Measurements from ENCODE around the gene ROS1.
A peak's percentile ranks its signal among the peaks of the same experiment; 100 is the strongest.

ROS1 gene

DNA sequence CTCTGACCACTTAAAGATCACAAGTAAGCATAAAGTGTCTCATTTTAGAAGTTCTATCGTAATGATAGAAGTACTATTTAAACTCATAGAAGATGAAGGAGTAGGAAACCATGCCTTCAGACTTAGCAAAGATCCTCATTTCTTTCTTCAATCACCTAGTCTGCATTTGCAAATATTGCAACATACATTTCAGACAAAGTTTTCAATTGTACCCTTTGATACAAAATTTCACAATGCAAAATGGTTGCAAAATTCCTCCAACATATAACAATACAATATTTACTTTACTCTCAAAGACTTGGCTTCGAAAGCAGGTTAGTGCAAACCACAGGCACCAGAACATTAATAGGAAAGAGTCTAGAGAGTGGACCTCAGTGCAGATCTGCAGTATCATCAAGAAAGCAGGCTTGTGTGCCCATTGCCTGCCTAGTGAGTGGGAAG, 16.1 kb upstream of the ROS1 start:
- DNase-seq (ENCODE audit: low read depth in 2 of 2): peak; percentile 57 to 59

DNA sequence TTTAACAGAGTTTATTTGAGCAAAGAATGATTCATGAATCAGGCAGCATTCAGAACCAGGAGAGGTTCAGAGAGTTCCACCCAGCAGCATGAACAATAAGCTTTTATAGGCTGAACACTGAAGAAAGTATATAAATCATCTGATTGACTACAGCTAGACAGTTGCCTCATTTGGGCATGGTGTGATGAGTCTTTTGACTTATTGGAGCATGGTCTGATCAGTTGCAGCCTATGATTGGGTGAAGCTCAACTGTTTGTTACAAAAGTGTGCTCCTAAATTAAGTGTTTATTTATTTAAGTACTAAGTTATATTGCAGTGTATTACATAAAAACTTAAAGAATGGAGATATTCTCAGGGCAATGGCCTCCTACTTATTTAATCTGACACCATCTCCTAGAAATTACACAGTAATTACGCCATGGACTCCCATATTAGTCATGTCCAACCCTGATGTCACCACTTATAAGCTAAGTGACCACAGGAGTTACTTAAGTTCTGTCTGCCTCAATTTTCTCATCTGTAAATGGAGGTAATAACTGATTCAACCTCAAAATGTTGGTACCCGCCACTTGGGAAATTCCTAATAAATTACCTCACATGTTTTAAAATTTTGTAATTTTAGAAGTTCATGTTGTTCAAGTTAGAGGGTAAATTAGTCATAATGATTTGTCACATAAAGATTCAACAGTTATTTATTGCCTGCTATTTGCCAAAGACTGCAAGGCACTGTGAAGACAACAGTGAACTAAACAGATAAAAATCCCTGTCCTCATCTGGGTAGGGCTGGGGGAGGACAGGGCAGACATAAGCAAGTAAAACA, 15.2 kb upstream of the ROS1 start:
- DNase-seq (ENCODE audit: low read depth in 2 of 2): peak; percentile 95 to 96

DNA sequence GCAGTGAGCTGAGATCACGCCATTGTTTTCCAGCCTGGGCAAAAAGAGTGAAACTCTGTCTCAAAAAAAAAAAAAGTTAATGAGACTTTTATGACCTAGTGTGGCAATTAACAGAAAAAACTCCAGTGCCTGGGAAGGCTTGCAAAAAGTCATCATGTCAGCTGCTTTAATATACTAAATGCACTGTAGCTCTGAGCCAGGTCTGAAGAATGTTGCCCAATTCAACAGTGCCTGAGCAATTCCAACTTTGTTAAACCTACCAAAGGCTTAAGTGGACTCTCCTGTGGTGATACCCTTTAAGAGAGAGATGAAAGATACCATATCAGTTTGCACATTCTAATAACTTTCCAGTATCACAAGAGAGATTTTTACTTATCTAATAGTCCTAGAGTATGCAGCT, 6.5 kb upstream of the ROS1 start:
- DNase-seq (ENCODE audit: low read depth in 2 of 2): no peak

DNA sequence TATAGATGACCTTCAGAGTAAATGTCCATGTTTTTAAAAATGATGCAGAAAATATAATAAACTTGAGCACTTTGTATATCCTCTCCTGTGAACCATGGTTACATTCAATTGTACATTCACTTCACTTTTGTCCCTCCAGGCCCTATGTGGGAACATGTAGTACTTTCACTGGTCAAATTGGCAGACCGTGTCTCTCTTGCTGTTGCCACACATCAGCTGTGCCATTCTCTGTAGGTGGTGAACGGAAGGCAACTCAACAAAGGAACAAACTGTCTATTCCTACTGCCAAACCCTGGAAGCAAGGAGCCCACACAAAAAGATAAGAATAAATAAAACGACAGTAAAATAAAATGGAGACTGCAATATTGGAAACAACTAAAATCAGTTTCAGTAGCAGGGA, 2.0 kb downstream of the ROS1 start:
- no peak for DNase-seq (ENCODE audit: low read depth in 2 of 2)

DNA sequence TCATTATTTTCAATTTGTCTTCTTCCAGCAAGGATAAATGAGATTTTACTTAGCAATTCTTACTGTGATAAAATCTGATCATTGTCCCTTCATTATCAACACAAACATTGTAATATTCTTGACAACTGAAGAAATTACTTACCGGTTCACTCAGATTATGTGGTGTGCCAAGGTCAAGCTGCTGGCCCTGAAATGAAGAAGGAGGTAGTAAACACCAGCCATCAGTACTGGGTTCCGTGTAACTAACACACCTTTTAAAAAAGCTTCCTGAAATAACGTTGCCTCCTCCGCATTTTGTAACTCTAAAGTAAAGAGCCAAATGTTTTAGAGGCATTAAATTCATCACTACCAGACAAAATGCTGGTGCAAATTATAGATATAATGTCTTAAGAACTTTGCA, 7.4 kb downstream of the ROS1 start:
- DNase-seq (ENCODE audit: low read depth in 2 of 2): no peak

DNA sequence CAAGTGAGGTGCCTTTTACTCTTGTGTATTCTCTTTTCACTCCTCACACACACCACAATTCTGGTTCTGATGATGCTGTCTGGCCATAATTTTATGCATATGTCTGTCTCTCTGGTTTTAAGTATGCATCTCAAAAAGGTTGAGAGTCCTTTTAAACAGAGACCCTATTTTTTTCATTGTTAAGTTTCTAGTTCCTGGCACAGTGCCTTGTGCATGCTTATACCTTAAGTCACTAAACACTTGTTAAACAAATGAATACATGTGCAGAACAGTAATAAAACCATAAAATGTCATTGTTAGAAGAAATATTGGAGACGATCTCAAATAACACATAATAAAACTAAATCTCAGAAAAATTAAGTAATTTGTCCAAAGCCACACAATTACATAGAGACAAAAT, 7.9 kb downstream of the ROS1 start:
- DNase-seq (ENCODE audit: low read depth in 2 of 2): no peak

DNA sequence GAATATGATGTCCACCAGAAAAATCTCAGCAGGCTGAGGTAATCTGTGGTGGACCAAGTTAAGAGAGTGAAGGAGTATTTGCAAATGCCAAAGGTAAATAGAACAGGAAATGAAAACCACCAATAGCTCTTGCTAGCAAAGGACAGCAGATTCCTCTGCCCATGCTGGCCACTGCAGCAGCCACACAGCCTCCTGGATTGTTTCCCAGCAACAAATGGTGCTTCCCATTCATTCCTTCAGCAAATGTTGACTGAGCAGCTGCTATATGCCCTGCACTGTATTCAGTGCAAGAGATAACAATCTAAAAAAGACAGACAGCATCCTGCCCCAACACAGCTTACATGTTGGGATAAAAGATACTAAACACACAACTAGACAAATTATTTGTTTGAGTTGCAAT, 11.0 kb downstream of the ROS1 start:
- DNase-seq (ENCODE audit: low read depth in 2 of 2): no peak

DNA sequence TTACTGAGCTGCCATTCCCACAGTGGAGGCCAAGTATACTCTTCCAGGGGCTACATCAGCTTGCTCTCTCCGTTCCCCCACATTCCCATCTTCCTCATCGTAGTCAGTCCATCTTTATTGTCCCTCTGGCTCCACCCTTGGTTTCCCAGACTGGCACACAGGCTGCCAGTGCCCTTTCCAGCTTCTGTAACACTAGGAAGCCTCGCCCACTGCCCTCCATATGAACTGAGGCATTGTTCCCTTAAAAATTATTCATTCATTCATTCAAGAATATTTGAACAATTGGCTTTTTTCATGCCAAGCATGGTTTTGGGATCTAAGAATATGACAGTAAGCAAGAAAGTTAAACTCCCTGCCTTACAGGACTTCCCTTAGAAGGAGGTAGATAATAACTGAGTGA, 14.3 kb downstream of the ROS1 start:
- no peak for DNase-seq (ENCODE audit: low read depth in 2 of 2)

DNA sequence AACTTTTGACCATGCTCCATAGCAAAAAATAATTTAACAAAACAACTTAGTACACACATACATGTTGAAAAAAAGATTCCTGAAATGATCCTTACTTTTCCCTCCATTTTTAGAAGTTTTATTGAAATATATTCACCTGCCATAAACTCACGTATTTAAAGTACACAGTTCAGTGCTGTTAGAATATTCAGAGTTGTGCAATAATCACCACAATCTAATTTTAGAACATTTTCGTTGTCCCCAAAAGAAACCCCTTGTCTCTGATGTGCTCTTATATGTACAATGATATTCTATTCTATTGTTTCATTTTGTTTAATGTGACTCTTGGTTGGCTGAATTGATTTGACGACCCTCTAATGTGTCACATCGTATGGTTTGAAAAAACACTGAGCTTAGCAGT, 15.9 kb downstream of the ROS1 start:
- DNase-seq (ENCODE audit: low read depth in 2 of 2): no peak

DNA sequence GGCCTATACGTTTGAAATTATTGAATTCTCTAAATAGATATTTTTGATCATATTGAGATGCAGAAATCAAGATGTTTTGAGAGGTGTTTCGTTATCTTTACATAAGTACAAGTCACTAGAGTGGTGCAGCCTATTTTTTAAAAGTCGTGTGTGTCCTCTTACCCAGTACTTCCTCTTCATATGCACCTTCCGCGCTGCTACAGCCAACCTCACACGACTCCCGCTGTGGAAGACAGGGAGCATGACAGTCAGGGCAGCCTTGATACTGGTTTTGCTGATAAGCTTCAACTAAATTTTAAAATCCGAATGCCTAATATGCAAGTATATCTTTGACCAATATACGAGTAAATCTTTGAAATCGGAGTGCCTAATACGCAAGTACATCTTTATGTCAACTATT, 16.3 kb downstream of the ROS1 start:
- no peak for DNase-seq (ENCODE audit: low read depth in 2 of 2)

DNA sequence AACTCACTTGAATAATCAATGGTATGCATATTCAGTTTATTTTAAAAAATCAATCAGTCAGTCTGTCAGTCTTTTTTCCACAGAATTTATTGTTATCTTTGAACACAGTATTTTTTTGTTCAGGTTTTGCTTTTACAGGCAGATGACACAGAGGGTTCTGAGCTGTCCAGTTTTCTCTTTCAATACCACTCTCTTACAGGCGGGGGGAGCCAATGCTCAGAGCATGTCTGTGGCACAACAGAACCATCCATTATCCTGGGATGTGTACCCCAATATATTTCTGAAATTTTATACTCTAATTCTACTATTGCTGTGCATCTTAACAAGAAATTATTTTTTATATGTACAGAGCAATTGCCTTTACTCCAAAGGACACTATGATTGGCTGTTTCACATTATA, 21.2 kb downstream of the ROS1 start:
- no peak for DNase-seq (ENCODE audit: low read depth in 2 of 2)

DNA sequence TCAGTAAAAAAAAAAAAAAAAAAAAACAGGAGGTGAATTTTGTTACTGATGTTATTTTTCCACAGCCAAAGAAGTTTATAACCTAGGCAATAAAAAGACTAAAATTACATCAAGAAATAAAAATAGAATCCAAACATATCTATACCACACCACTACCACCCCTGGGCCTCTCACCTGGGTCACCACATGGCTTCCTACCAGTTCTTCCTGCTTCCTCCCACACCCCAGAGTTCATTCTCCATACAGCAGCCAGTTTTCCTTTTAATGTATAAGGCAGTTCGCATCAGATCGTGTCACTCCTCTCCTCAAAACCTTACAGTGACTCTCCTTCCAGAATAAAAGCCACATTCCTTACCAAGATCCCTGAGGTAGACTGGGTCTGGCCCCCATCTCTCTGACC, 23.9 kb downstream of the ROS1 start:
- DNase-seq (ENCODE audit: low read depth in 2 of 2): no peak

DNA sequence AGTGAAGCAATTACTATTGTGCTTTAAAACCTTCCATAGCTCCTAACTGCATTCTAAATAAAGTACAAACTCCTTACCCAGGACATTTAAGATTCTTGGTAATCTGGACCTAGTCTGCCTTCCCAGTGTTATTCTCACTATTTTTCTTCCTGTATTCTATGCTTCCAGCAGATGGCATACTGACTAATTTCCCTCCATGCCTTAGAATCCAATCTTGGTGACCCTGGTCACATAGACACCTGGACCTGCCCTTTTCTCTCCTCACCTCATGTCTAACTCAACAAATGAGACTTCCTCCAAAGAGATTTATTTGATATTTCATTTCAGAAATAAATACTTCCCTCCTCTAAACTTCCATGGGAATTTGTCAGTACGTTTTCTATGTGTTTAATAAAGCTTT, 25.8 kb downstream of the ROS1 start:
- DNase-seq (ENCODE audit: low read depth in 2 of 2): no peak

DNA sequence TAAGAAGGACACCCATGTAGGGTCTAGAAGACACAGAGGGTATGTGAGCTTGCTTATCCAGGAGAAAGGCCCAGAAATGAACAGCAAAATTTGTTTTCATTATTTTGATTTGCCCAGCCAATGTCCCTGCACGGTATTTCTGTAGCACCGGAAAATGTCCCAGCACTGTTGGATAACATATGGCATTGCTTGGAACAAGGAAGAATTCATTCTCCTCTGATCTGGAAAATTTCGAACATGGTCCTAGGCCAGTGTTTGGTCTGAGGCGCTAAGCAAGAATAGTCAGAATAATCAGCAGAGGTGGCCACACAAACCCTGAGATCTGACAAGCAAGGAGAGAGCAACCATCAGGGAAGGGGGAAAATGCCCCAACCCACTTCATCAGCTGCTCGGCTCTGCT, 26.6 kb downstream of the ROS1 start:
- no peak for DNase-seq (ENCODE audit: low read depth in 2 of 2)

DNA sequence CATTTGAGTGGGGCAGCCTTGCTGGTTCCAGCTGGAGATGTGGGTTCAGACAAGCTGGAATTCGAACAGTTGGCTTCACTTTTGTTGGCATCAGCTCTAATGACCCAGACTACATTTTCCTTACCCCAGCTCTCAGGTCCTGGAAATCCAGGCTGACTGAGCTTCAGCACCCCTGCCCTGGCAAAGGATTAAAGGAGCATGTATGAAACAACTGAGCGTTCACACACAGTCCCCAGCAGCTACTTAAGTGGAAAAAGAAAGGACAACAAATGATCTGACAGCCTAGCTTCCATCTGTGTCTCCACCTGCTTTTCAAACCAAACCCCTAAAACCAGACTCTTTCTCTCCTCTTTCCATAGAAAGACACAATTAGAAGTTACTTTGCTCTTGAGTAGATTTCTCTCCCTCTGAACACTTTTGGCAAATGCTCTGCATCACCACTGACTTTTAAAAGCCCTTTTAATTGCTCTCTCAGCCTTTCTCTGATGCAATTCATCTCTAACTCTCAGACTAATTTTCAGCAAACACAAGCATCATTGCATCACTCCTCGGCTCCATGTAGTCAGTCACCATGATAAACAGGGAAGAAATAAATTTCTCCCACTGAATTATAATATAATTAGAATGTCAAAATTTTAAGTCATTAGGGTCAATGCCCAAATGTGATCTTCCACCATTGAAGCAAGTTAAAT, 28.1 kb downstream of the ROS1 start:
- DNase-seq (ENCODE audit: low read depth in 2 of 2): no peak

DNA sequence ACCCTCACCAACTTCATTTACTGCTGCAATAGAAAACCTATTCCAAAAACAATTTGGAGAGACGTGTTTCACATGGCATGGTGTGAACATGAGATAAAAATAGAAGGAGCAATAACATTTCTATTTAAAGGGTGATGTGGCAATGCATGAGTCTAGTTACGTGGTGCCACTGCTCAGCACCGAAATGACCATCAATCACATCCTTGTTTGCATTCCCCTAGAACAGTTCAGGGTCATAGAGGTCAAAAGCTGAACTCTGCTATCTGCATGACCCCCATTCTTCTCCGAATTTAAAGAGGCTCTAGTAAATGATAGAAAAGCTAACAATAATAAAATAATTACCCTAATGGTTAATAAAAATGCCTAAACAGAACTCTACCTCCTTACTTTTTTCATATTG, 29.5 kb downstream of the ROS1 start:
- DNase-seq (ENCODE audit: low read depth in 2 of 2): no peak

DNA sequence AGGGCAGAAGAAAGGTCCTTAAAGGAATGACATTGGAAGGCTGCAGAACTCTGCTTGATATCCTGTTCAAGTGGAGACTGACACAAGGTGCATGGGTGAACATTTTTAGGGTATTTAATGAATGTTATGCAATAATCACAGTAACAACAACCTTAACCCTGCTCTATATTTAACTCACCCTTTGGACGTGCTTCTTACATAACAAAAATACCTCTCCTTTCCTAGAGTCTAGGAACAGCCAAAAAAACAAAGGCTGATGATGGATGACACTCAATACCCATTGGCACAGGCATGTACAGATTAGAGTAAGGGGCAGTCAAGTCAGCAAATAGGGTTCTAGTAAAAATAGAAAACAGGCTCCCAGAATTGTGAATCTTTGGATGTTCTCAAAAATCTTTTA, 30.6 kb downstream of the ROS1 start:
- DNase-seq (ENCODE audit: low read depth in 2 of 2): no peak

DNA sequence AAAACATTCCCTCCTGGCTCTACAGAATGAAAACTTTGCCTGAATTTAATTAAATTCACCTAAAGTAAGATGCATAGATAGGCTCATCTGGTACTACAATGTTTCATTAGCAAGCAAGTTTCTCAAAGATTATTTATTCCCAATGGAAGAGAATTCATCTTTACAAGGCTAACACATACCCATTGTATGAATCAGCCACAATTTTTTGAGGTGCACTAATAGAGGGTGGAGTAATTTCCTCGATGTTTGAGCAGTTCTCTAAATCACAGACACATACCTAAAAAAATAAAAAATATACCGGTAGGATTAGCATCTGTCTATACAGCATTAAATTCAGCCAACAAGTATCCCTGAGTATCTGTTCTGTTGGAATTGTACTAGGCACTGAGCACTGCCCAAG, 32.7 kb downstream of the ROS1 start:
- DNase-seq (ENCODE audit: low read depth in 2 of 2): no peak

DNA sequence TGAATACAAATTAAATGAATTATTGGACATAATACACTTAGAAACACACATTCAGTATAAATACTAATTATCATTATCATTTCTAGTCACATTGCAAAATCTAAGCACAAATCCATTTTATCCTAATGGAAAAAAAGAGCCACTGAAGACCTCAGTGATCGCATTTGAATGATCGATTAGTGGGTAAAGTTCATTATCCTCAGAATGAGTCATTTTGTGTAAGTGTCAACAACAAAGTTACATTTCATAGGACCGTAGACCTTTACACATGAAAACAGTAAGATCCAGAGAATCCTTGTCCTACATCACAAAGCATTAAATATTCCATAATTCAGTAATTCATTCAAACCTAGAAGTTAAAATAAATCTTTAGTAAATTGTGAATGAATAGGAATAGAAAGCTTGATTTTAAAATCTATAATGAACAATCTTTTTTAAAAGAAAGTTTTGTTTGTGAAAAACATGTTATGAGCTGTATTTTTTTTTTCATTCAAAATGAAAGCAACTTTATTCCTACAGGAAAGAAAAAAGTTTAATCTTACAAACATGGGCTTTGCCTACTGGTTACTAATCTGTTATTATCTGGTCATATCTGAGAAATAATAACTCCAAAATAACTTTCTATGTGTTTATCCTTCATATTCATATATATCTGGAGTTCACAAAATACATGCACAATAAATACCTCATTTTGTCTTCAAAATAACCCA, 33.7 kb downstream of the ROS1 start:
- DNase-seq (ENCODE audit: low read depth in 2 of 2): no peak

DNA sequence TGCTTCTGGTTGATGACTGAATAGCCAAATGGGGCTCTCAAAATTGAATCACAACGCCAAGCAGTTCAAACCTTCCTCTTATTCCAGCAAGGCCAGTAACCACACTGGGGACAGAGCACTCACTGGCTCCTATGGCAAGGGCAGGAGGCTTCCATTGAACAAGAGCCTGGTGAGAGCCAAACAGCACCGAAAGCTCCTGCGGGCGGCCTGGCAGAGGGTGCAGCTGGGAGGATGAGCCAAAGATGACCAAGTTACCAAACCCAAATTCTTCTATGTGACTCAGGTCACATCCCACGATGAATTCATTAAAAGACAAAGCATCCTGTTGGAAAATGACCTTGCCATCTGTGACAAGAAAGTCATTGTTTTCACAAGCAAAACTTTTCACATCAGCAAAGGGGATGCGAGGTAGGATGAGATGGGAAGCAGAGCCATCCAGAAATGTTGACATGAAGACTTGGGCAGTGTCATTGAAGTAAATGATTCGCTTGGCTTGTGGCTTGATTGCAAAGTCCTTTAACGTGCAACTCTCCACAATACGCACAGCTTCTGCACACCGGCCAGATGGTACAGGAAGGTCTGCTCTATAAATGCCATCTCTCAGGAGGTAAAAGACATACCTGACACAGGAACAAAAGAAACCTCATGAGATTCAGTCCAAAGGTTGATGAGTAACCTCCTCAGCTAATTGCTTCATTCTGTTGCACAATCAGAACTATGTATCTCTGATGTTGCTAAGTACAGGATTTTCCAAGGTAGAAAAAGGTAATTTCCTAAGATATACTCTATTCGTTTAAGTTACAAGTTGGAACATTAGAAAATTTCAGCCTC, 36.3 kb downstream of the ROS1 start:
- no peak for DNase-seq (ENCODE audit: low read depth in 2 of 2)

DNA sequence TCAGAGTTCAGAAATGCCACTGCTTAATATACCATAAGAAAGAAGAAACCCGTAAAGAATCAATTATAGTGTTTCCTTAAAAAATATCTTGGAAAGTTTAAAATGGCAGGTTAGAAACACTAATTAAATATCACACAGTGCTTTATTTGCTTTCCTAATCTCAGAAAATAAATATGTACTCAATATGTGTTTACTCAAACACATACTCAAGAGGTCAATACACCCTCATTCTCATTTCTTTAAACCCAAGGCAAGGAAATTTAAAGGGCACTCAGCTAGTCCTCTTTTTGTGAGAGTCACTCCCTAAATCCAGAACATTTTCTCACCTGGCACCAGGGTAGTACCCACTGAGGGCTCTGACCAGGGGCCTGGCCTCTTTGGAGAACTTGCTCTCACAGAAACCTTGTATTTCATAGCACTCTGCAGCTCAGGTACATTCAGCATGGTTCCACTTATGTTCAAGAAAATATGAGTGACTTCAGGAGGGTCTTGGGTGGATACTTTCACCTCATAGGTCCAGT, 38.2 kb downstream of the ROS1 start:
- no peak for DNase-seq (ENCODE audit: low read depth in 2 of 2)

DNA sequence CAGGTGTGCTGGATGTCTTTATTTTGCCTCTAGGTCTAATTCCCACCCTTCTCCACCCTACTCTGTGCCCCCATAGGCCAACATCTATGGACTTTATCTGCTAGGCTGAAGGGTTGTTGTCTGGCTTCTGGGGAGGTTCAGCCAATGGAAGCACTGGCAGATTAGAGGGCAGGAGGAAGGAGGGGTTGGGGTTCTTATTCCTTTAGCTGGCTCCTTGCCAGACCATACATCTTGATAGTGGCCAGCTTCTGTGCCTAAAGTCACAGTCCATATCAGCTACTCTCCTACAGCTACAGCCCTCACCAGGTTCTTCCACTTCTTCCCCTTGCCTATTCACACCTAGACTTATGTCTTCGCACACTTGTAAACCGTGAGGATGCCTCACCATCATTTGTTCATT, 41.1 kb downstream of the ROS1 start:
- DNase-seq (ENCODE audit: low read depth in 2 of 2): no peak
